GM12874 (cell line): Measurements from ENCODE around the gene STAB1.

Experiments used
- TF ChIP-seq, protein P1 (sequence below): IDR thresholded peaks from 2 replicates; pipeline ENCODE4 v1.5.1; 2011; ENCODE audit warnings: low read depth, mild to moderate bottlenecking, control low read depth, low read length, moderate library complexity; ENCODE audit not compliant: insufficient read depth

STAB1 gene

DNA sequence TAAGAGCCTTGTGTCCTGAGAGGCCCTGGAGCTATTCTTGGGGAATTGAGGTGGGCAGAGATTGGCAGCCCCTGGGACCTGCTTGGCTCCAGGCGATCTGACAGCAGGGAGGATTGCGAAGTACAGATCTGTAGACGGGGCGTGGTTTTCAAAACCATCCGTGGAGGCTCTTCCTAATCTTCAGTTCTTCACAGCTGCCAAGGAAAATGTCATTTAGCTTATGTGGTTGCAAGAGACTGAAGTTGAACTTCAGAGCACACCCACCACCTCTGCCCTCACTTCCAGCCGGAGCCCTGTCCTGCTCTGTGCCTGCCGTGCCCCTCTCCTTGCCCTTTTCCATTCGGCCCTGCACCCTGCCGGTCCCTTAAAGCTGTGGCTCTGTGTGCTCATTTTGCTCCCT, 26.8 kb upstream of the STAB1 start:
- TF ChIP-seq, protein P1, sequence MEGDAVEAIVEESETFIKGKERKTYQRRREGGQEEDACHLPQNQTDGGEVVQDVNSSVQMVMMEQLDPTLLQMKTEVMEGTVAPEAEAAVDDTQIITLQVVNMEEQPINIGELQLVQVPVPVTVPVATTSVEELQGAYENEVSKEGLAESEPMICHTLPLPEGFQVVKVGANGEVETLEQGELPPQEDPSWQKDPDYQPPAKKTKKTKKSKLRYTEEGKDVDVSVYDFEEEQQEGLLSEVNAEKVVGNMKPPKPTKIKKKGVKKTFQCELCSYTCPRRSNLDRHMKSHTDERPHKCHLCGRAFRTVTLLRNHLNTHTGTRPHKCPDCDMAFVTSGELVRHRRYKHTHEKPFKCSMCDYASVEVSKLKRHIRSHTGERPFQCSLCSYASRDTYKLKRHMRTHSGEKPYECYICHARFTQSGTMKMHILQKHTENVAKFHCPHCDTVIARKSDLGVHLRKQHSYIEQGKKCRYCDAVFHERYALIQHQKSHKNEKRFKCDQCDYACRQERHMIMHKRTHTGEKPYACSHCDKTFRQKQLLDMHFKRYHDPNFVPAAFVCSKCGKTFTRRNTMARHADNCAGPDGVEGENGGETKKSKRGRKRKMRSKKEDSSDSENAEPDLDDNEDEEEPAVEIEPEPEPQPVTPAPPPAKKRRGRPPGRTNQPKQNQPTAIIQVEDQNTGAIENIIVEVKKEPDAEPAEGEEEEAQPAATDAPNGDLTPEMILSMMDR = no peak

DNA sequence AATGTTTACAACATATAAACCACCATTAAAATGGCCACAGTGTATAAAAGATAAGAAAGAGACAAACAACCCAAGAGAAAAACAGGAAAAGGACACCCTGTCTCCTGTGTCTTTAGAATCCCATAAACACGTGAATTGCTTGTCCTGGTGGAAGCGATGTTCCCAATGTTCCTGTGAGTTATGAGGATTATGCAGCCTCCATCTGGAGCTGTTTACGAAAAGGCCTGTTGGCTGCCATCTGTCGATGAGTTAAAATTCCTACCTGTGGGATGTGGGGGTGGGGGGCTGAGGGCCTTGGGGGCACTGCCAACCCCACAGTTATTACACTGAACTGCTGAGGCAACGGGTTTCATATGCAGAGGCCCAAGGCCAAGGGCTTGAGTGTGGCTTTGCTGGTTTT, 26.1 kb upstream of the STAB1 start:
- TF ChIP-seq, protein P1 = no peak

DNA sequence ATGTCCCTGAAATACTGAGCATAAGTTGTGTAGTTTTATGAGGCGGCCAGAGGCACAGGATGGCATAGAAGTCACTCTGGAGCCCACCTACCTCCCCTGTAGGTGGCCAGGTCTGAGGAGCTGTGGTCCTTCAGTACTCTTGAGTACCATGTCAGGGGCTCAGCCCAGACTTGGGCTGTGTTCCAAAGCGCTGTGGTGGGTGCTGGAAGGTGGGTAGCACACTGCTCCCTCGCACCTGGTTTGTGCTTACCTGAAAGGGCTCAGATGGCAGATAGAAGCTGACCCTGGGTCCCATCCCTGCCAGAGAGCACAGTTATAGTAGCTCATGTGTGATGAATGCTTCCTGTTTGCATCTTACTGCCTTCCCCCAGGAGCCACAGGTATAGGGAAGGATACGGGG, 24.2 kb upstream of the STAB1 start:
- TF ChIP-seq, protein P1 = no peak

DNA sequence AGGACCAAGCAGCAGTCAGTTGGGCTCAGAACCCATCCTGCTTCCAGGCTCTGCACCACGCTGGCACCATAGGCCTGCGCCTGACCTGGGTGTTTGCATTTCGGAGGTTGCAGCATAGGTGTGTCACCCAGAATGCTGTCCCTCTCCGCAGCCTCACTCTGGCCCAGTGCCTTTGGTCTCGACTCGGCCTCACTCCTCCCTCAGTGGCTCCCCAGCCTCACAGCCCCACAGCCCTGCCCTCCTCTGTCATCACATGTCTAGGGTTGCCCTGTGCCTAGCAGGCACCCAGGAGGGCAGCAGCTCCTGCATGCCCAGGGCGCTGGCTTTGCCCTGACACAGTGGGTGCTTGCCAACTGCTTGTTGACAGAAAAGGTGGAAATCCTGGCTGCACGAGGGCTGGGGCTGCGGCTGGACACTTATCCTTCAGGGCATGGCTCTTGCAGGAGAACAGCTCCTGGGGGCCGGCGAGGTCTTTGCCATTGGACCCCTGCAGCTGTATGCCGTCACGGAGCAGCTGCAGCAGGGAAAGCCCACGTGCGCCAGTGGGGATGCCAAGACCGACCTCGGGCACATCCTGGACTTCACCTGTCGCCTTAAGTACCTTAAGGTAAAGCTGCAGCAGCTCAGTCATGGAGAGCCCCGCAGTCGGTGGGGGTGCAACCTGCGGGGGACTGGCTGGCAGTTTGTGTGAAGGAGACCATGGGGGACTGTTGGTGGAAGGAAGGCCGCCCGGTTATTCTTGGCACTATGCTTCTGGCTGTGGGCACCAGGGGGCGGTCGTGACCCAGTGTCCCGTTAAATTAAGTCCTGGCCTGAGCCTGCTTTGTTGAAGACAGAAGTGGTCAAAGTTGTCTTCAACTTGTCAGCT, 23.5 kb upstream of the STAB1 start:
- TF ChIP-seq, protein P1 = peak; percentile 83

DNA sequence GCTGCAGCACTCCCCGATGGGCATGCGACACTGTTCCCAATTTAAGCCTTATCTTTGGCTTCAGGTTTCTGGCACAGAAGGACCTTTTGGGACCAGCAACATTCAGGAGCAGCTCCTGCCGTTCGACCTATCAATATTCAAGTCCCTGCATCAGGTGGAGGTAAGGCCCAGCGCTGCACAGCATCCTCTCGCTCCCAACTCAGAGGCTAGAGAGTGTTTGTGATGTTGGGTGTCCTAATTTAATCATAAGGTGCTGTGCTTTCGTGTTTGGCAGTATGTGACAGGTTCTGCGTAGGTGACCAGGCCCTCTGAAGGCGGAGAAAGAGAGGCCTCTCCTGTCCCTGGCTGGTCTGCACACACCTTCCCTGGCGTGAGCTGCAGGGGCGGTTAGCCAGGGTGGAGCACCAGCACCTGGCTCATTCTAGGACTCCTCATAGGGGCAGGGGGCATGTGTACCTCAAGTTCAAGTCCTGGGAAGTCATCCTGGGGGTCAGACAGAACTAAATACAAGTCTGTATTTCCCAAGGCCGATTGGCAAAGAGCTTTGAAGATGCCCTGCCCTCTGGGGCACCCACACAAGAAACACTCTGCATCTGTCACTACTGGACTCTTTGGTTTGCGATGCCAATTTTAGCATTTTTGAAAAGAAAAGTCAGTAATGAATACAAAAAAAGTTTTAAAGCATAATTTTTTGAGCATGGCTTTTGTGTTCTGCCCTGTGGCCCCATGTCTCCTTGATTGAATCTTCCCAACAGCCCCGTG, 22.7 kb upstream of the STAB1 start:
- TF ChIP-seq, protein P1 = no peak

DNA sequence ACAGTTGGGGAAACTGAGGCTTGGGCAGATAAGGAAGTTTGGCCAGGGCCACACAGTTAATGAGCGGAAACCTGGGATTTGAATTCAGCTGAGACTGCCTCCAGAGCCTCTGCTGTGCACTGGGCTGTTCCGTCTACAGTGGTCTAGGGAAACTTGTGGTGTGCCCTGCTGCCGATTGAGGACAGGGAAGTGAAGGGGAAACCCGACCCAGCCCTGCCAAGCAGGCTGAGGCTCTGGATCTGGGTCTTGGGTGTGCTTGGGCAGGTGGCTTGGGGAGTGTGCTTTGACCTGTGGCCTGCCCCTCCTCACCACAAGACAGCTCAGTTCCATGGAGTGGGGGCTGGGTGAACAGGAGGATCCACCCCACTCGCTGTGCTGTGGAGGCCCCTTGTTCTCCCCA, 22.1 kb upstream of the STAB1 start:
- TF ChIP-seq, protein P1 = no peak

DNA sequence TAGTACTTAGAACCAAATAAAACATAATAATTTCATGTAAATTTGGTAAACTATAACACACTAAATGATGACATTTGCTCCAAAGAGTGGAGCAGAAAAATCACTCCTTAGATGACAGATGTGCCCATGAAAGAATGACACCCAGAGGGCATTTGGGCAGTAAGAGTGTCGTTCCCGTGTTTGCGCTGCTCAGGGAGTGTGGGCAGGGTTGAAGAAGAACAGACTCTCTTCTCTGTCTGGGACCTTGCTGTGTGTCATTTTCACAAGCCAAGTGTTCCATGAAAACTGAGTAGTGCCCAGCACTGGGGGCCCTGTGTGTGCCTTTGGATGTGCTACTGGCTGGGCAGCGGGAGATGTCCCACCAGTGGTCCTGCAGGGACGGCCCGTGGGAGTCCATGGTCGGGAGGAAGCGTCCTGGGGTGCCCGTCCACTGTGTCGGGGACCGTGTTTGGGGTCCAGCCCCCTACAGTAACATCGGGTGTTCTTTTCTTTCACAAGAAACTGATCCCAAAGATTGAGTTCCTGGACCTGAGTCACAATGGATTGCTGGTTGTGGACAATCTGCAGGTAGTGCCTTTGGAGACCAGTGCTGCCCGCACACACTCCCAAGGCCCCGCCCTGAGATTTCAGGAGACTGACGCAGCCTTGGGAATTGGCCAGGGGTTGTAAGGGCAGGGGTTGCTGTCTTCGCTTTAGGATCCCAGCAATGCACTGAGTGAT, 17.9 kb upstream of the STAB1 start:
- TF ChIP-seq, protein P1 = no peak
